ENCODE results near the gene ADGRL2.

GRCh38 chr1:81880781-81881180 is 80.0 kb downstream of the ADGRL2 start:
- TF ChIP-seq CTCF (conservative IDR thresholded peaks at IDR 0.05 in 1 of 2, IDR thresholded peaks at IDR 0.05 in 1 of 2; ENCODE audit: extremely low read depth in 1 of 2, insufficient read depth in 1 of 2, low read depth in 1 of 2, low read length in 2 of 2), result no peak
- no peak for TF ChIP-seq EZH2 (IDR thresholded peaks at IDR 0.05; ENCODE audit: borderline replicate concordance, low read length)
